GM12878 (cell line): ENCODE results near the gene XKRX. TPM values are rescaled to one million over a fixed set of nuclear protein-coding genes. Genes with fewer than 3 reads are reported as not detected.

ENCODE experiments used
- ATAC-seq: fragments of 200-7000 bp; cut with Tn5 transposase; 3 replicates; pipeline ENCODE4 v1.9.1; 2020; ENCODE audit warnings: mild to moderate bottlenecking, moderate library complexity
- BruUV-seq: library from RNA; stranded (reverse); fragments of 400-500 nt; replicated peaks from 2 replicates; lab custom pipeline; 2021; lab: Mats Ljungman, UMichigan
- CTCF ChIA-PET: fragments of 300-600 bp; sonication (Branson Sonifier 250); formaldehyde crosslinking; extraction: SDS; loops from one replicate; lab custom pipeline; 2021; ENCODE audit warnings: inconsistent platforms; lab: Yijun Ruan, JAX
- POLR2A ChIA-PET: fragments of 350-600 bp; formaldehyde crosslinking; extraction: SDS; loops from one replicate; lab custom pipeline; 2021; ENCODE audit warnings: inconsistent platforms; lab: Charles Lee
- RAD21 ChIA-PET: fragments of 300-600 bp; sonication (Branson Sonifier 250); formaldehyde crosslinking; loops from one replicate; lab custom pipeline; 2023; ENCODE audit warnings: antibody characterized with exemption; ENCODE audit not compliant: unreplicated experiment; lab: Charles Lee
- SMC1A ChIA-PET: fragments of 300-600 bp; sonication (Branson Sonifier 250); formaldehyde crosslinking; loops from one replicate; lab custom pipeline; 2023; ENCODE audit not compliant: unreplicated experiment, uncharacterized antibody; lab: Charles Lee
- DNase-seq: peaks from one replicate; pipeline ENCODE4 v3.0.0-alpha.2; 2011; ENCODE audit warnings: low read depth, low spot score
- FAIRE-seq: peaks from 3 replicates; lab custom pipeline; 2011; peaks lifted over from hg19 to GRCh38; lab: Jason Lieb, UNC
- H2AFZ ChIP-seq: 2 replicates; pipeline ENCODE4 v1.6.0; 2011; ENCODE audit warnings: low read depth, low read length, control low read depth; ENCODE audit not compliant: control insufficient read depth
- H3K27ac ChIP-seq: 2 replicates; pipeline ENCODE4 v1.5.1; 2011; ENCODE audit warnings: control low read depth; ENCODE audit not compliant: control insufficient read depth, insufficient read depth
- H3K27me3 ChIP-seq, 2 experiments: replicated peaks in 1 of 2; 2 replicates each; pipeline versions ENCODE4 v1.6.0 to v1.6.1; 2011; ENCODE audit warnings: low read length in 1 of 2; ENCODE audit not compliant: control insufficient read depth in 2 of 2, insufficient read depth in 2 of 2
- H3K36me3 ChIP-seq, 2 experiments: 2 replicates each; pipeline ENCODE4 v1.5.1; 2011; ENCODE audit warnings: low read length in 1 of 2; ENCODE audit not compliant: control insufficient read depth in 2 of 2, insufficient read depth in 2 of 2
- H3K4me1 ChIP-seq: 2 replicates; pipeline ENCODE4 v1.6.1; 2011; ENCODE audit warnings: mild to moderate bottlenecking, low read length, moderate library complexity, mixed read lengths; ENCODE audit not compliant: control insufficient read depth, insufficient read depth
- H3K4me2 ChIP-seq: 2 replicates; pipeline ENCODE4 v1.6.0; 2011; ENCODE audit warnings: control low read depth; ENCODE audit not compliant: control insufficient read depth, insufficient read depth
- H3K4me3 ChIP-seq: fragments of 200-600 bp; sonication (generic); 2 replicates; pipeline ENCODE4 v1.5.1; 2016
- H3K79me2 ChIP-seq: 2 replicates; pipeline ENCODE4 v1.6.0; 2011; ENCODE audit warnings: low read length; ENCODE audit not compliant: control insufficient read depth, insufficient read depth
- H3K9ac ChIP-seq: 2 replicates; pipeline ENCODE4 v1.8.0; 2011; ENCODE audit warnings: low read length, control low read depth, mixed read lengths; ENCODE audit not compliant: control insufficient read depth, insufficient read depth
- H3K9me3 ChIP-seq: replicated peaks from 3 replicates; pipeline ENCODE4 v1.5.1; 2011; ENCODE audit warnings: mild to moderate bottlenecking, low read length; ENCODE audit not compliant: control insufficient read depth, insufficient read depth
- H4K20me1 ChIP-seq: 2 replicates; pipeline ENCODE4 v1.6.0; 2011; ENCODE audit not compliant: control insufficient read depth, insufficient read depth
- ASH2L ChIP-seq: fragments of 300-600, 200-600 bp; sonication (generic); IDR thresholded peaks from 2 replicates; pipeline ENCODE4 v1.6.1; 2017; ENCODE audit warnings: low read depth, mild to moderate bottlenecking, borderline replicate concordance
- CHD2 ChIP-seq: IDR thresholded peaks from 2 replicates; pipeline ENCODE4 v1.6.1; 2011; ENCODE audit warnings: low read depth, low read length, improper control_type of control experiment, borderline replicate concordance
- HCFC1 ChIP-seq: fragments of 150-350 bp; IDR thresholded peaks from 2 replicates; pipeline ENCODE4 v1.6.1; 2014; ENCODE audit warnings: low read length
- IRF4 ChIP-seq: IDR thresholded peaks from 2 replicates; pipeline ENCODE4 v1.6.1; 2011; ENCODE audit warnings: low read depth, low read length
- MTA2 ChIP-seq: fragments of 450-650 bp; IDR thresholded peaks from 2 replicates; pipeline ENCODE4 v1.6.1; 2016; ENCODE audit warnings: low read depth, mild to moderate bottlenecking, moderate library complexity
- NFIC ChIP-seq: IDR thresholded peaks from 2 replicates; pipeline ENCODE4 v1.6.1; 2012; ENCODE audit warnings: low read depth, mild to moderate bottlenecking, inconsistent platforms, low read length, moderate library complexity
- POLR2AphosphoS2 ChIP-seq: IDR thresholded peaks from 2 replicates; pipeline ENCODE4 v1.6.1; 2011; ENCODE audit warnings: low read depth, mild to moderate bottlenecking, low read length, improper control_type of control experiment, moderate library complexity
- ZNF622 ChIP-seq: fragments of 450-650 bp; IDR thresholded peaks from 2 replicates; pipeline ENCODE4 v1.6.1; 2017; ENCODE audit warnings: mild to moderate bottlenecking, inconsistent platforms
- WGBS: methylation state at CpG from one replicate; pipeline ENCODE4 v1.1.6; 2016; ENCODE audit warnings: low lambda C conversion rate; ENCODE audit not compliant: insufficient replicate concordance, insufficient coverage; ENCODE audit errors: missing lambda C conversion rate; 5-methylcytosine and 5-hydroxymethylcytosine counted together
- in situ Hi-C: fragments of 300-500 bp; cut with MboI; formaldehyde crosslinking; loops from 9 replicates; pipeline ENCODE4 v1.14.3; 2018; ENCODE audit warnings: mixed read lengths
- intact Hi-C: fragments of 100-400 bp; cut with micrococcal nuclease; formaldehyde crosslinking; loops from one replicate; pipeline ENCODE4 v1.14.2; 2022; ENCODE audit not compliant: unreplicated experiment
- polyA plus RNA-seq, 11 experiments: library from polyadenylated mRNA; depleted of rRNA in 4 of 11; unstranded in 6 of 11; stranded (reverse) in 5 of 11; fragments of >200 nt; fragmentation: Nextera tagmentation in 4 of 11; fragmentation: Illumina TruSeq in 1 of 11; extraction: Ambion mirVana in 4 of 11; extraction: Trizol in 1 of 11; gene quantifications; 1 replicate in 1 of 11; 2 replicates in 10 of 11; pipeline versions ENCODE4 v1.2.1 to v1.2.3, GENCODE V29; 2011 to 2016; ENCODE audit warnings: inconsistent platforms in 2 of 11, missing spikeins in 2 of 11, low read depth in 1 of 11
- total RNA-seq, 4 experiments: library from RNA; depleted of rRNA in 3 of 4; stranded (reverse); fragments of >200 nt in 3 of 4; fragmentation: Illumina TruSeq in 1 of 4; extraction: Trizol in 1 of 4; gene quantifications; 2 replicates each; pipeline versions ENCODE4 v1.2.1 to v1.2.3, GENCODE V29; 2013 to 2021
- TF ChIP-seq, protein P1 (sequence below): IDR thresholded peaks from 2 replicates; pipeline ENCODE4 v1.6.1; 2011; ENCODE audit warnings: low read depth, low read length, improper control_type of control experiment, borderline replicate concordance

The XKRX gene
- total and polyA plus RNA-seq, 10 of the 15 experiments (the other 5 are each of a cell fraction or from before 2014, with no cell fraction given) = 0.07 to 0.30 (median 0.22) TPM; not detected in 4

DNA sequence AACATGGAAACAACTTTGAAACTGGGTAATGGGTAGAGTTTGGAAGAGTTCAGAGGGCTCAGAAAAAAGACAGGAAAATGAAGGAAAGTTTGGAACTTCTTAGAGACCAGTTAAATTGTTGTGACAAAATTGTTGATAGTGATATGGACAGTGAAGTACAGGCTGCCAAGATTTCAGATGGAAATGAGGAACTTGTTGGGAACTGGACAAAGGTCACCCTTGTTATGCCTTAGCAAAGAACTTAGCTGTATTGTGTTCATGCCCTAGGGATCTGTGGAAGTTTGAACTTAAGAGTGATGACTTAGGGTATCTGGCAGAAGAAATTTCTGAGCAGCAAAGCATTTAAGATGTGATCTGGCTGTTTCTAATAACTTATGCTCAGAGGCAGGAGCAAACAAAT, 35.6 kb upstream of the XKRX start:
- ChIA-PET SMC1A (no interaction called here), RAD21 (no interaction called here), POLR2A (no interaction called here), CTCF (no interaction called here)
- H3K27ac ChIP-seq = no peak overlapping the region
- no peaks in the 10 kb centered on the region for H3K36me3 ChIP-seq
- H3K79me2 ChIP-seq = no peaks in the 10 kb centered on the region
- FAIRE-seq (no peak), ATAC-seq (no peak), DNase-seq (no peak)
- no TSS peak for BruUV-seq
- H4K20me1 ChIP-seq = no peaks in the 10 kb centered on the region
- in situ Hi-C loops = no loop called here
- intact Hi-C loops = no loop called here
- no peak overlapping the region for H3K4me3 ChIP-seq
- no peak overlapping the region for H3K4me2 ChIP-seq
- no peak overlapping the region for H2AFZ ChIP-seq
- H3K4me1 ChIP-seq = no peaks in the 10 kb centered on the region
- no peak for TF ChIP-seq MTA2
- TF ChIP-seq HCFC1 = no peak
- no peak for TF ChIP-seq ASH2L
- TF ChIP-seq POLR2AphosphoS2 = no peak
- H3K9ac ChIP-seq = no peak overlapping the region
- H3K27me3 ChIP-seq = no peaks in the 10 kb centered on the region
- no peaks in the 10 kb centered on the region for H3K9me3 ChIP-seq

DNA sequence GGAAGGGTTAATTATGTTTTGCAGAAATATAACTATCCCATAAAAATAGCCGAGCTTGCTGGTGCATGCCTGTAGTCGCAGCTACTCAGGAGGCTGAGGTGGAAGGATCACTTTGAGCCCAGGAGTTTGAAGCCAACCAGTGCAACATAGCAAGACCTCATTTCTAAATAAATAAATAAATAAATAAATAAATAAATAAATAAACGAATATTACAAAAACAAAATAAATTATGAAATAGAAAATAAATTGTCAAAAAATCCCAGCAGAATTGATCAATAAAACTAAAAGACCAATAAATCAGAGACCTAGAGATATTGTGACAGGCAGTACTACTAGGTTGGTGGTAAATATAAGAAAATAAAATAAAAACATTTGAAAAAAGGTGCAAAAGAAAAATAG, 34.1 kb upstream of the XKRX start:
- ChIA-PET RAD21 (no interaction called here), SMC1A (no interaction called here), POLR2A (no interaction called here), CTCF (no interaction called here)
- Histone ChIP-seq H2AFZ (no peak overlapping the region), H3K79me2 (no peaks in the 10 kb centered on the region), H3K36me3 (no peaks in the 10 kb centered on the region), H3K4me1 (no peaks in the 10 kb centered on the region), H4K20me1 (no peaks in the 10 kb centered on the region), H3K27ac (no peak overlapping the region), H3K9me3 (no peaks in the 10 kb centered on the region), H3K9ac (no peak overlapping the region), H3K27me3 (no peaks in the 10 kb centered on the region), H3K4me2 (no peak overlapping the region), H3K4me3 (no peak overlapping the region)
- in situ Hi-C loops (no loop called here), intact Hi-C loops (no loop called here)
- ATAC-seq (no peak), DNase-seq (no peak), FAIRE-seq (no peak)
- TF ChIP-seq IRF4 (no peak), CHD2 (no peak), ZNF622 (no peak), POLR2AphosphoS2 (no peak), NFIC (no peak)
- TF ChIP-seq, protein P1, sequence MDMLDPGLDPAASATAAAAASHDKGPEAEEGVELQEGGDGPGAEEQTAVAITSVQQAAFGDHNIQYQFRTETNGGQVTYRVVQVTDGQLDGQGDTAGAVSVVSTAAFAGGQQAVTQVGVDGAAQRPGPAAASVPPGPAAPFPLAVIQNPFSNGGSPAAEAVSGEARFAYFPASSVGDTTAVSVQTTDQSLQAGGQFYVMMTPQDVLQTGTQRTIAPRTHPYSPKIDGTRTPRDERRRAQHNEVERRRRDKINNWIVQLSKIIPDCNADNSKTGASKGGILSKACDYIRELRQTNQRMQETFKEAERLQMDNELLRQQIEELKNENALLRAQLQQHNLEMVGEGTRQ = no peak
- no TSS peak for BruUV-seq
- 69% methylated on average over 3 of the region's 3 CpGs for WGBS
